ENCODE results near the gene DARS2. TPM values are rescaled to one million over a fixed set of nuclear protein-coding genes. Genes with fewer than 3 reads are reported as not detected.
"Not testable (repeated sequence)": the region's sequence is repeated elsewhere in the genome, so short reads cannot be mapped to it uniquely, and the experiment has no call there.

DARS2 gene
- polyA plus RNA-seq, 4 donors = 5.1 to 22.3 (median 13.0) TPM

- not testable (repeated sequence) for H3K4me3 ChIP-seq (ENCODE audit: low read depth in 1 of 3, low read length in 3 of 3); H3K4me1 ChIP-seq (ENCODE audit: control insufficient read depth in 3 of 3, insufficient read depth in 2 of 3, low read depth in 1 of 3, low read length in 2 of 3); H3K9me3 ChIP-seq (ENCODE audit: control insufficient read depth in 2 of 2, insufficient read depth in 1 of 2, low read depth in 1 of 2, low read length in 1 of 2); H3K27ac ChIP-seq (ENCODE audit: low read depth in 1 of 3, low read length in 2 of 3); H3K27me3 ChIP-seq (ENCODE audit: control insufficient read depth in 3 of 3, insufficient read depth in 3 of 3, low read length in 3 of 3); DNase-seq; FAIRE-seq
- peaks cover 0 to 12% (median 0%) of the 10 kb centered on the region in 3 donors for H3K36me3 ChIP-seq (ENCODE audit: control insufficient read depth in 3 of 3, insufficient read depth in 2 of 3, low read depth in 1 of 3, low read length in 3 of 3)
- 97 to 99% (median 97%) methylated on average over 5 of the region's 5 CpGs for WGBS, 3 donors
Observed at GRCh38 chr1:173813654-173814053, 10.8 kb upstream of the DARS2 start.

- Histone ChIP-seq H3K4me1 (ENCODE audit: control insufficient read depth in 3 of 3, insufficient read depth in 2 of 3, low read depth in 1 of 3, low read length in 2 of 3) (peaks cover 0 to 5% (median 0%) of the 10 kb centered on the region in 3 donors), H3K9me3 (ENCODE audit: control insufficient read depth in 2 of 2, insufficient read depth in 1 of 2, low read depth in 1 of 2, low read length in 1 of 2) (no peaks in the 10 kb centered on the region), H3K36me3 (ENCODE audit: control insufficient read depth in 3 of 3, insufficient read depth in 2 of 3, low read depth in 1 of 3, low read length in 3 of 3) (peaks cover 0 to 5% (median 0%) of the 10 kb centered on the region in 3 donors), H3K27ac (ENCODE audit: low read depth in 1 of 3, low read length in 2 of 3) (no peak overlapping the region), H3K4me3 (ENCODE audit: low read depth in 1 of 3, low read length in 3 of 3) (no peak overlapping the region), H3K27me3 (ENCODE audit: control insufficient read depth in 3 of 3, insufficient read depth in 3 of 3, low read length in 3 of 3) (no peaks in the 10 kb centered on the region)
- FAIRE-seq = no peak
- WGBS, 3 donors = 83 to 94% (median 87%) methylated on average over 1 of the region's 1 CpG
- no peak for DNase-seq
Observed at GRCh38 chr1:173818459-173818858, 6.0 kb upstream of the DARS2 start.

- Histone ChIP-seq H3K27me3 (ENCODE audit: control insufficient read depth in 3 of 3, insufficient read depth in 3 of 3, low read length in 3 of 3) (no peaks in the 10 kb centered on the region), H3K4me3 (ENCODE audit: low read depth in 1 of 3, low read length in 3 of 3) (no peak overlapping the region), H3K36me3 (ENCODE audit: control insufficient read depth in 3 of 3, insufficient read depth in 2 of 3, low read depth in 1 of 3, low read length in 3 of 3) (peaks cover 0 to 5% (median 0%) of the 10 kb centered on the region in 3 donors), H3K27ac (ENCODE audit: low read depth in 1 of 3, low read length in 2 of 3) (no peak overlapping the region), H3K4me1 (ENCODE audit: control insufficient read depth in 3 of 3, insufficient read depth in 2 of 3, low read depth in 1 of 3, low read length in 2 of 3) (peaks cover 0 to 5% (median 0%) of the 10 kb centered on the region in 3 donors), H3K9me3 (ENCODE audit: control insufficient read depth in 2 of 2, insufficient read depth in 1 of 2, low read depth in 1 of 2, low read length in 1 of 2) (no peaks in the 10 kb centered on the region)
- no peak for DNase-seq
- 93 to 97% (median 95%) methylated on average over 4 of the region's 4 CpGs for WGBS, 3 donors
- FAIRE-seq = no peak
Observed at GRCh38 chr1:173821680-173822079, 2.8 kb upstream of the DARS2 start.

GRCh38 chr1:173823781-173824314 lies 625 bp upstream of the DARS2 start:
- H3K36me3 ChIP-seq (ENCODE audit: control insufficient read depth in 3 of 3, insufficient read depth in 2 of 3, low read depth in 1 of 3, low read length in 3 of 3) = peaks cover 0 to 7% (median 0%) of the 10 kb centered on the region in 3 donors
- peak overlapping the region; percentile 56 to 76 (median 66) for H3K4me3 ChIP-seq (ENCODE audit: low read depth in 1 of 3, low read length in 3 of 3)
- H3K27me3 ChIP-seq (ENCODE audit: control insufficient read depth in 3 of 3, insufficient read depth in 3 of 3, low read length in 3 of 3) = no peaks in the 10 kb centered on the region
- no peaks in the 10 kb centered on the region for H3K9me3 ChIP-seq (ENCODE audit: control insufficient read depth in 2 of 2, insufficient read depth in 1 of 2, low read depth in 1 of 2, low read length in 1 of 2)
- H3K4me1 ChIP-seq (ENCODE audit: control insufficient read depth in 3 of 3, insufficient read depth in 2 of 3, low read depth in 1 of 3, low read length in 2 of 3) = peaks cover 0 to 5% (median 0%) of the 10 kb centered on the region in 3 donors
- H3K27ac ChIP-seq (ENCODE audit: low read depth in 1 of 3, low read length in 2 of 3) = peak overlapping the region; percentile 2 to 95 (median 94)
- 0 to 1% (median 0%) methylated on average over 25 of the region's 25 CpGs for WGBS, 3 donors
- FAIRE-seq = no peak
- no peak for DNase-seq

- DNase-seq (no peak), FAIRE-seq (no peak)
- Histone ChIP-seq H3K27ac (ENCODE audit: low read depth in 1 of 3, low read length in 2 of 3) (no peak overlapping the region), H3K9me3 (ENCODE audit: control insufficient read depth in 2 of 2, insufficient read depth in 1 of 2, low read depth in 1 of 2, low read length in 1 of 2) (no peaks in the 10 kb centered on the region), H3K4me1 (ENCODE audit: control insufficient read depth in 3 of 3, insufficient read depth in 2 of 3, low read depth in 1 of 3, low read length in 2 of 3) (peaks cover 0 to 5% (median 0%) of the 10 kb centered on the region in 3 donors), H3K27me3 (ENCODE audit: control insufficient read depth in 3 of 3, insufficient read depth in 3 of 3, low read length in 3 of 3) (no peaks in the 10 kb centered on the region), H3K4me3 (ENCODE audit: low read depth in 1 of 3, low read length in 3 of 3) (no peak overlapping the region), H3K36me3 (ENCODE audit: control insufficient read depth in 3 of 3, insufficient read depth in 2 of 3, low read depth in 1 of 3, low read length in 3 of 3) (peaks cover 2 to 10% (median 4%) of the 10 kb centered on the region in 3 donors)
- WGBS, 3 donors = 84 to 94% (median 91%) methylated on average over 2 of the region's 2 CpGs
Observed at GRCh38 chr1:173827611-173828010, 3.1 kb downstream of the DARS2 start.

- Histone ChIP-seq H3K9me3 (ENCODE audit: control insufficient read depth in 2 of 2, insufficient read depth in 1 of 2, low read depth in 1 of 2, low read length in 1 of 2) (no peaks in the 10 kb centered on the region), H3K36me3 (ENCODE audit: control insufficient read depth in 3 of 3, insufficient read depth in 2 of 3, low read depth in 1 of 3, low read length in 3 of 3) (peaks cover 3 to 29% (median 7%) of the 10 kb centered on the region in 3 donors), H3K27me3 (ENCODE audit: control insufficient read depth in 3 of 3, insufficient read depth in 3 of 3, low read length in 3 of 3) (no peaks in the 10 kb centered on the region), H3K4me1 (ENCODE audit: control insufficient read depth in 3 of 3, insufficient read depth in 2 of 3, low read depth in 1 of 3, low read length in 2 of 3) (no peaks in the 10 kb centered on the region), H3K4me3 (ENCODE audit: low read depth in 1 of 3, low read length in 3 of 3) (no peak overlapping the region), H3K27ac (ENCODE audit: low read depth in 1 of 3, low read length in 2 of 3) (no peak overlapping the region)
- no peak for DNase-seq
- FAIRE-seq = no peak
- WGBS, 3 donors = 94 to 100% (median 98%) methylated on average over 1 of the region's 1 CpG
Observed at GRCh38 chr1:173832748-173833147, 8.3 kb downstream of the DARS2 start.

DNA sequence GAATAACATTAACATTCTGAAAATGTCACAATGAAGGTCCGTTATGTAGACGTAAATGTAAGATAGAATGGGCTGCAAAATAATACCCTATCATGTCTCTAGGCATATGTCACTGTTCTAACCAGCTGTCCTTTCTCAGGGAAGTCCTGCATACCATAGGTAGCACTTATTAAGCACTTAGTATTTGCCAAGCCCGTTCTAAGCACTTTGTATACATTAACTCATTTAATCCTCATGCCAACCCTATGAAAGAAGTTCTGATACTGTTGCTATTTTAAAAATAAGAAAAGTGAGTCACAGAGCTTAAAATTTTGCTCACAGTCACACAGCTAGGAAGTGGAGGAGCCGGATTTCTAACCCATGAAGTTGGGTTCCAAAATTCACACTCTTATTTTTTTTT lies 27.6 kb downstream of the DARS2 start:
- no peak for FAIRE-seq
- H3K4me1 ChIP-seq (ENCODE audit: control insufficient read depth in 3 of 3, insufficient read depth in 2 of 3, low read depth in 1 of 3, low read length in 2 of 3) = peaks cover 0 to 4% (median 0%) of the 10 kb centered on the region in 3 donors
- H3K27ac ChIP-seq (ENCODE audit: low read depth in 1 of 3, low read length in 2 of 3) = no peak overlapping the region
- WGBS, 3 donors = 82 to 91% (median 90%) methylated on average over 4 of the region's 4 CpGs
- no peaks in the 10 kb centered on the region for H3K9me3 ChIP-seq (ENCODE audit: control insufficient read depth in 2 of 2, insufficient read depth in 1 of 2, low read depth in 1 of 2, low read length in 1 of 2)
- H3K27me3 ChIP-seq (ENCODE audit: control insufficient read depth in 3 of 3, insufficient read depth in 3 of 3, low read length in 3 of 3) = no peaks in the 10 kb centered on the region
- DNase-seq = no peak
- H3K4me3 ChIP-seq (ENCODE audit: low read depth in 1 of 3, low read length in 3 of 3) = no peak overlapping the region
- peaks cover 2 to 23% (median 9%) of the 10 kb centered on the region in 3 donors for H3K36me3 ChIP-seq (ENCODE audit: control insufficient read depth in 3 of 3, insufficient read depth in 2 of 3, low read depth in 1 of 3, low read length in 3 of 3)

- Histone ChIP-seq H3K27ac (ENCODE audit: low read depth in 1 of 3, low read length in 2 of 3) (peak overlapping the region in 2 of 3 donors; percentile 15 to 77), H3K9me3 (ENCODE audit: control insufficient read depth in 2 of 2, insufficient read depth in 1 of 2, low read depth in 1 of 2, low read length in 1 of 2) (no peaks in the 10 kb centered on the region), H3K36me3 (ENCODE audit: control insufficient read depth in 3 of 3, insufficient read depth in 2 of 3, low read depth in 1 of 3, low read length in 3 of 3) (peaks cover 2 to 23% (median 11%) of the 10 kb centered on the region in 3 donors), H3K4me1 (ENCODE audit: control insufficient read depth in 3 of 3, insufficient read depth in 2 of 3, low read depth in 1 of 3, low read length in 2 of 3) (peaks cover 0 to 4% (median 0%) of the 10 kb centered on the region in 3 donors), H3K27me3 (ENCODE audit: control insufficient read depth in 3 of 3, insufficient read depth in 3 of 3, low read length in 3 of 3) (no peaks in the 10 kb centered on the region), H3K4me3 (ENCODE audit: low read depth in 1 of 3, low read length in 3 of 3) (no peak overlapping the region)
- WGBS, 3 donors = 74 to 79% (median 78%) methylated on average over 5 of the region's 5 CpGs
- DNase-seq = peak in 1 of 2 donors; percentile 26
- no peak for FAIRE-seq
Observed at GRCh38 chr1:173853074-173853473, 28.6 kb downstream of the DARS2 start.

GRCh38 chr1:173856014-173856413 lies 31.5 kb downstream of the DARS2 start:
- DNase-seq (no peak), FAIRE-seq (no peak)
- H3K4me3 ChIP-seq (ENCODE audit: low read depth in 1 of 3, low read length in 3 of 3) = no peak overlapping the region
- H3K27me3 ChIP-seq (ENCODE audit: control insufficient read depth in 3 of 3, insufficient read depth in 3 of 3, low read length in 3 of 3) = no peaks in the 10 kb centered on the region
- no peaks in the 10 kb centered on the region for H3K9me3 ChIP-seq (ENCODE audit: control insufficient read depth in 2 of 2, insufficient read depth in 1 of 2, low read depth in 1 of 2, low read length in 1 of 2)
- no peak overlapping the region for H3K27ac ChIP-seq (ENCODE audit: low read depth in 1 of 3, low read length in 2 of 3)
- peaks cover 2 to 32% (median 11%) of the 10 kb centered on the region in 3 donors for H3K36me3 ChIP-seq (ENCODE audit: control insufficient read depth in 3 of 3, insufficient read depth in 2 of 3, low read depth in 1 of 3, low read length in 3 of 3)
- peaks cover 0 to 4% (median 0%) of the 10 kb centered on the region in 3 donors for H3K4me1 ChIP-seq (ENCODE audit: control insufficient read depth in 3 of 3, insufficient read depth in 2 of 3, low read depth in 1 of 3, low read length in 2 of 3)
- 75 to 100% (median 90%) methylated on average over 1 of the region's 1 CpG for WGBS, 3 donors
